ENCODE data around the gene SLC30A10. TPM values are rescaled to one million over a fixed set of nuclear protein-coding genes. Genes with fewer than 3 reads are reported as not detected.

SLC30A10 gene
- total and polyA plus RNA-seq, 10 of the 15 experiments (the other 5 are each of a cell fraction or from before 2014, with no cell fraction given) = not detected

DNA sequence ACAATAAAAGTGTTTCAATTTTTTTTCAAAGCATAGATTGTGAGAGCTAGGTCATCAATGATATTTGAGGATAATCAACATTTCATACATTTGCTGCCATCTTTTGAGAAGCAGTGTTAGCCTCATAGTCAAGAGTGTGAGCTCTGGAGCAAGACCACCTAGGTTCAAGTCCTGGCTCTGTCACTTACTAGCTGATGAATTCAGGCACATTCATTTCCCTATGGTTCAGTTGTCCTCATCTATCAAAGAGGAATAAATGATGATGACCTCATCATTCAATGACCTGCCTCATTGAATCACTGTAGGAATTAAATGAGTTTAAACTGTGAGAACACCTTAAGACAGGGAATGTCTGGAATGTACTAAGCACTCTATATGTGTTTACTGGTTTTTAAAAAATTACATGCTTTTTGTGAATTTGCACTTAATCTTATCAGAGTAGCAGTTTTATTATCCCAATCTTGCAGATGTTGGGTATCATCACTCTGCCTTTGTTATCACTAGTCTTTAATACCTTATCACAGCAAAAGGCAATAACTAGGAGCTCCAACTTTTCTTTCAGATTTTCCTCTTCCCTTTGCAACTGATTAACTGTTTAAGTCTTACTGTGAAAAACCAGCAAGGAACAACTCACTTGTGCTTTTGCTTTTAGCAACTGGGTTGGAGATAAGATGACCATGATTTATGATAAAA lies 47.4 kb downstream of the SLC30A10 start:
- TF ChIP-seq, protein P1, sequence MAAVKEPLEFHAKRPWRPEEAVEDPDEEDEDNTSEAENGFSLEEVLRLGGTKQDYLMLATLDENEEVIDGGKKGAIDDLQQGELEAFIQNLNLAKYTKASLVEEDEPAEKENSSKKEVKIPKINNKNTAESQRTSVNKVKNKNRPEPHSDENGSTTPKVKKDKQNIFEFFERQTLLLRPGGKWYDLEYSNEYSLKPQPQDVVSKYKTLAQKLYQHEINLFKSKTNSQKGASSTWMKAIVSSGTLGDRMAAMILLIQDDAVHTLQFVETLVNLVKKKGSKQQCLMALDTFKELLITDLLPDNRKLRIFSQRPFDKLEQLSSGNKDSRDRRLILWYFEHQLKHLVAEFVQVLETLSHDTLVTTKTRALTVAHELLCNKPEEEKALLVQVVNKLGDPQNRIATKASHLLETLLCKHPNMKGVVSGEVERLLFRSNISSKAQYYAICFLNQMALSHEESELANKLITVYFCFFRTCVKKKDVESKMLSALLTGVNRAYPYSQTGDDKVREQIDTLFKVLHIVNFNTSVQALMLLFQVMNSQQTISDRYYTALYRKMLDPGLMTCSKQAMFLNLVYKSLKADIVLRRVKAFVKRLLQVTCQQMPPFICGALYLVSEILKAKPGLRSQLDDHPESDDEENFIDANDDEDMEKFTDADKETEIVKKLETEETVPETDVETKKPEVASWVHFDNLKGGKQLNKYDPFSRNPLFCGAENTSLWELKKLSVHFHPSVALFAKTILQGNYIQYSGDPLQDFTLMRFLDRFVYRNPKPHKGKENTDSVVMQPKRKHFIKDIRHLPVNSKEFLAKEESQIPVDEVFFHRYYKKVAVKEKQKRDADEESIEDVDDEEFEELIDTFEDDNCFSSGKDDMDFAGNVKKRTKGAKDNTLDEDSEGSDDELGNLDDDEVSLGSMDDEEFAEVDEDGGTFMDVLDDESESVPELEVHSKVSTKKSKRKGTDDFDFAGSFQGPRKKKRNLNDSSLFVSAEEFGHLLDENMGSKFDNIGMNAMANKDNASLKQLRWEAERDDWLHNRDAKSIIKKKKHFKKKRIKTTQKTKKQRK (IDR thresholded peaks at IDR 0.05; ENCODE audit: low read depth, low read length) = no peak
- TF ChIP-seq CBFB (IDR thresholded peaks at IDR 0.05; ENCODE audit: low read depth) = no peak
- TF ChIP-seq, protein P2, sequence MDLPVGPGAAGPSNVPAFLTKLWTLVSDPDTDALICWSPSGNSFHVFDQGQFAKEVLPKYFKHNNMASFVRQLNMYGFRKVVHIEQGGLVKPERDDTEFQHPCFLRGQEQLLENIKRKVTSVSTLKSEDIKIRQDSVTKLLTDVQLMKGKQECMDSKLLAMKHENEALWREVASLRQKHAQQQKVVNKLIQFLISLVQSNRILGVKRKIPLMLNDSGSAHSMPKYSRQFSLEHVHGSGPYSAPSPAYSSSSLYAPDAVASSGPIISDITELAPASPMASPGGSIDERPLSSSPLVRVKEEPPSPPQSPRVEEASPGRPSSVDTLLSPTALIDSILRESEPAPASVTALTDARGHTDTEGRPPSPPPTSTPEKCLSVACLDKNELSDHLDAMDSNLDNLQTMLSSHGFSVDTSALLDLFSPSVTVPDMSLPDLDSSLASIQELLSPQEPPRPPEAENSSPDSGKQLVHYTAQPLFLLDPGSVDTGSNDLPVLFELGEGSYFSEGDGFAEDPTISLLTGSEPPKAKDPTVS (IDR thresholded peaks at IDR 0.05; ENCODE audit: low read depth, low read length) = no peak
- no peak overlapping the region for H3K9ac ChIP-seq (ENCODE audit: control insufficient read depth, insufficient read depth, low read length)
- H3K36me3 ChIP-seq (ENCODE audit: control insufficient read depth in 2 of 2, insufficient read depth in 2 of 2, low read length in 1 of 2) = no peaks in the 10 kb centered on the region
- BruUV-seq (replicated peaks) = no TSS peak
- ChIA-PET RAD21 (ENCODE audit: unreplicated experiment) (no interaction called here), POLR2A (no interaction called here), CTCF (interaction anchor here (0.6 kb wide), 1 partner anchor 118 kb away, joined by 4 read pairs; no protein-coding TSS in a partner anchor), SMC1A (ENCODE audit: uncharacterized antibody, unreplicated experiment) (interaction anchor here (1.0 kb wide), 1 partner anchor 114 kb away, joined by 3 read pairs; no protein-coding TSS in a partner anchor)
- H2AFZ ChIP-seq (ENCODE audit: control insufficient read depth, low read depth, low read length) = no peak overlapping the region
- in situ Hi-C loops (cut with MboI) = no loop called here
- no peaks in the 10 kb centered on the region for H3K79me2 ChIP-seq (ENCODE audit: control insufficient read depth, insufficient read depth, low read length)
- no peaks in the 10 kb centered on the region for H4K20me1 ChIP-seq (ENCODE audit: control insufficient read depth, insufficient read depth)
- ATAC-seq (no peak), DNase-seq (ENCODE audit: low read depth, low spot score) (no peak), FAIRE-seq (no peak)
- no peak overlapping the region for H3K4me3 ChIP-seq
- no peaks in the 10 kb centered on the region; a peak in 1 of 4 replicates for H3K27me3 ChIP-seq (replicated peaks in 1 of 2; ENCODE audit: control insufficient read depth in 2 of 2, insufficient read depth in 2 of 2, low read length in 1 of 2)
- H3K9me3 ChIP-seq (replicated peaks; ENCODE audit: control insufficient read depth, insufficient read depth, low read length) = no peaks in the 10 kb centered on the region
- H3K4me1 ChIP-seq (ENCODE audit: control insufficient read depth, insufficient read depth, low read length) = no peaks in the 10 kb centered on the region
- no peak overlapping the region for H3K4me2 ChIP-seq (ENCODE audit: control insufficient read depth, insufficient read depth)
- intact Hi-C loops (cut with micrococcal nuclease; ENCODE audit: unreplicated experiment) = no loop called here
- H3K27ac ChIP-seq (ENCODE audit: control insufficient read depth, insufficient read depth) = no peak overlapping the region
